Activated CD4-positive, CD25-positive, alpha-beta regulatory T cell (primary cell): ENCODE results near the gene AKAP11.
"Not testable (repeated sequence)": the region's sequence is repeated elsewhere in the genome, so short reads cannot be mapped to it uniquely, and the experiment has no call there.

Experiments used
- DNase-seq, 4 experiments: peaks; one replicate each; lab custom pipeline; 2025; lab: John Stamatoyannopoulos, UW

Gene AKAP11

DNA sequence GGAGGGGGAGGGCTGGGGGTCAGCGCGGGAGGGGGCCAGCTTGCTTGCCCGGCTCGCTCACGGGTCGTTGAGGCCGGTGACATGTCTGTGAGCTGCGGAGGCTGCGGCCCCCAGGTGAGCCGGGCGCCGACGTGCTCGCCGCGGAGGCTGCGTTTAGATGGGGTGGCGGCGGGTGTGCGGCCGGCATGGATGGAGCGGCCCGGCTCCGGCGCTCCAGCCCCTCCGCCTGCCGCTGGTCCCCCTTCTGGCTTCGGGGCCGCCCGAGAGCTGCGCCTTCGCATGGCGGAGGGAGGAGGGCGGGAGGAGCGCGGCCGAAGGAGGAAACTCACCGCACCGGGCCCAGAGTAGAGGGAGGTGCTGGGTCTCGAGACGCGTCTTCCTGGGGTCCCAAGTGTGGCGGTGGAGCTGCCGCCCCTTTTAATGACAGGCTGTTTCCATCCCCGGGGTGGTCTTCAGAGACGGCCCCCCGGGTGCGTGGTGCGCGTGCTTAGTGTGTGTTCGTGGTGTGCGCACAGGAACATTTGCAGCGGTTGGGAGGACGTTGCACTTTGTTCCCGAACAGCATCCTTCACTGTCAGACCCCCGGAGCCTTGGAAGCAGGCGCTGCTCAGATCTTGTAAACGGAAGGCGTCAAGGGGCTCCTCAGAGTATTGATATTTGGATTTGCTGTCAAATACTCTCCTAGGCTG is at the start of gene AKAP11:
Gene AKAP11 (plus strand): TSS at position 38 of the 689 bp plus-strand sequence. CDS start 14,197 bp downstream, outside the sequence.
- DNase-seq: peak in 3 of 4 experiments; percentile 17 to 52 (median 39)

- DNase-seq: no peak
These were observed 48.3 kb upstream of the AKAP11 start for GRCh38 chr13:42223681-42224080.

GRCh38 chr13:42225051-42225450 is 46.9 kb upstream of the AKAP11 start:
- DNase-seq: no peak

- not testable (repeated sequence) for DNase-seq
These were observed 45.2 kb upstream of the AKAP11 start for GRCh38 chr13:42226759-42227158.

DNA sequence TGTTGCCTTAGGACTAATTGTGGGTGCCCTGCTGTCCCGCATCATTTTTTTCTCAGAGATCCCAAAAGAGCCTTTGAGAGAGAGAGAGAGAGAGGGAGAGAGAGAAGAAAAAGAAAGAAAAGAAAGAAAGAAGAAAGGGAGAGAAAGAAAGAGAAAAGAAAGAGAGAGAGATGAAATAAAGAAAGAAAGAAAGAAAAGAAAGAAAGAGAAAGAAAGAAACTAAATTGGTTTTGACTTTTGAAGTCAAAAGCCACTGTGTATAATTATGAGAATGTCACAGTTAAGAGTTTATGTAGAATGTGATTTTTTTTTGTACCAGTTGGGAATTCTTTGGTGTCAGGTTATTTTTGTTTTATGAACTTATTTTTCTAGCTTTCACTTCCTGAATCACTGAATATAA is 43.4 kb upstream of the AKAP11 start:
- DNase-seq: no peak

DNA sequence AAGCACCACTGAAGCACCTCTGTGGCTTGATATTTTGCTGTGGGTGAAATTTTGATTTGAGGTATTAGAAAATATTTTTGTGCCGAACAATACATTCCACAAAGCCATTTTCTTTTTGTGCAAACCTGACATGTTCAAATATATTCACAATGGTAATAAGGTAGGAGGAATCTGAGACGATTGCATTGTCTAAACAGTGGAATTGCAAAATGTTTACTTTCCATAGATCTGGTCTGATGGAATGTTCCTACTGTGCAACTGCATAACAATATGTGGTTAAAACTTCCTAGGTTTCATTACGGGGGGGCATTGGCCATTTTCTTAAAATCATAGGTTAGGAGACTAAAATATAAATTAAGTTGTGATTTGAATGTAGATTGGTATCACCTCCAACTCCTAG is 42.7 kb upstream of the AKAP11 start:
- no peak for DNase-seq

DNA sequence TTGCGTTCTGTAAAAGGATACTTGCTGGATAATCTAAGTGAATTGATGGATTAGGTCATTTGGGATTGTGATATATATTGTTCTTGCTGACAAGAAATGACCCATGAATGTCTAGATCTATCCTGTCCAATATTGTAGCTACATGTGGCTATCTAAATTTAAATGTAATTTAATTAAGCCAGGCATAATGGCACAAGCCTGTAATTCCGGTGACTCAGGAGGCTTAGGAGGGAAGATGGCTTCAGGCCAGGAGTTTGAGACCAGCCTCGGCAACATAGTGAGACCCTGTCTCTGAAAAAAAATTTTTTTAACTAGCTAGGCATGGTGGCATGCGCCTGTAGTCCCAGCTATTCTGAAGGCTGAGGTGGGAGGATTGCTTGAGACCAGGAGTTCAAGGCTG is 39.3 kb upstream of the AKAP11 start:
- no peak for DNase-seq

GRCh38 chr13:42233726-42234125 is 38.2 kb upstream of the AKAP11 start:
- DNase-seq: no peak

DNA sequence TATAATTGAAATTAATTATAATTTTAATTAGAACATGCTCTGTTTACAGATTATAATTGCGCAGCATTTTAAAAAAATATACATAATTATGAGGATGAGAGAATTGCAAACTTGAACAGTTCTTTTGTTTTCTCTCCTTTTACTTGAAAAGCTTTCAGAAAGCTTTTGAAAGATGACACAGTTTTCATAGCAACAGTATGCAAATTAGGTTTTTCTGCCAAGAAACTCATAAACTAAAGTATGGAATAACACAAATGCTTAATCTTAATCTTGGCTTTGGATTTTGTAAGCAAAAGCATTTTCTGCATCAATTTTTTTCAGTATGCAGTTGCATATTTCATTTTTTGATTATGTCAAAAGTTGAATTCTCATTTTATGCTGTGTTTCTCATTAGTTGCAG is 32.8 kb upstream of the AKAP11 start:
- no peak for DNase-seq

DNA sequence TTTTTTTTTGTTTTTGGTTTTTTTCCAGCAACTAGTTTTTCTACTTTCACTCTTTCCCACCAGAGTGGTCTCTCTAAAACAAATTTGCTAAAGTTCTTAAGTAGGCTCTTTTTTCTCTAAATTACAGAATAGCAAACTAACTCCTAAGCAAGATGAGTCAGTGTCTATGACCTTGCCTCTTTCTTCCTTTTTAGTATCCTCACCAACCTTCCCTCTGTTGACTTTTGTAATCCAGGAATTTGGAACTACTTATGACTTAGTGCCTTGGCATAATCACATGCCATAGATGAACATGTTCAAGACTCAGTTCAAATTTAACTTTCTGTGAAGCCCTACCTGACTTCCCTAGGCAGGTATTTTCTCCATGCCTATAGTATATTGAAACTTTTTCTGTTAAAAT is 32.3 kb upstream of the AKAP11 start:
- DNase-seq: no peak

DNA sequence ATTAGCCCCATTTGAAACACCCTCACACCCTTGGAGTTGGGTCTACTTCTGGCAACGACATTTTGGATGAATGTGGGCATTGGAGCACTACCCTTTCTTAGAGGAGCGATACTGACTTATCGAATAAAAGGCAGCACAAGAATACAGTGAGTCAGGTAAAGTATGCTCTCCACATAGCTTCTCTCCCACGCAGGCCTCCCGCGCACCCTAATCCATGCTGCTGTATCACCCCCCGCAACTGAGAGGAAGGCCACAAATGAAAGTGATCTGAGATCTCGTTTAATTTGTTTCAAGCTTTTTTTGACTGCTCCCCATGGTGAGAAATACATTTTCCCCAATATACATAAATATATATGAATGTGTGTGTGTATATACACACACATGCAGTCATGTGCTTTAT is 25.4 kb upstream of the AKAP11 start:
- DNase-seq: no peak

DNA sequence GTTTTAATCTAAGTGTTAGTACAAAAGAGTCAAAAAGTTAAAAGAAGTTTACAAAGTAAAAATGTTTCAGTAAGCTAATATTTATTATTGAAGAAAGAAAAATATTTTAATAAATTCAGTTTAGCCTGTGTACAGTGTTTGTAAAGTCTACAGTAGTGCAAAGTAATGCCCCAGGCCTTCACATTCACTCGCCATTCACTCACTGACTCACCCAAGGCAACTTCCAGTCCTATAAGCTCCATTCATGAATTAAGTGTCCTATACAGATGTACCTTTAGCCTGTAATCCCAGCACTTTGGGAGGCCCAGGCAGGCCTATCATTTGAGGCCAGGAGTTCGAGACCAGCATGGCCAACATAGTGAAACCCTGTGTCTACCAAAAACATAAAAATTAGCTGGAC is 24.1 kb upstream of the AKAP11 start:
- DNase-seq: no peak

DNA sequence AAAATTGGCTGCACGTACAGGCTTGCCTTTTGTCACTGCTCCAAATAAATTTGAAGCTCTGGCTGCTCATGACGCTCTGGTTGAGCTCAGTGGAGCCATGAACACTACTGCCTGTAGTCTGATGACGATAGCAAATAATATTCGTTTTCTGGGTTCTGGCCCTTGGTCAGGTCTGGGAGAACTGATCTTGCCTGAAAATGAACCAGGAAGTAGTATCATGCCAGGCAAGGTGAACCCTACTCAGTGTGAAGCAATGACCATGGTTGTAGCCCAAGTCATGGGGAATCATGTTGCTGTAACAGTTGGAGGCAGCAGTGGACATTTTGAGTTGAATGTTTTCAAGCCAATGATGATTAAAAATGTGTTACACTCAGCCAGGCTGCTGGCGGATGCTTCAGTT is 16.1 kb upstream of the AKAP11 start:
- no peak for DNase-seq

GRCh38 chr13:42258747-42259146 is 13.2 kb upstream of the AKAP11 start:
- no peak for DNase-seq

- DNase-seq: no peak
These were observed 12.4 kb upstream of the AKAP11 start for GRCh38 chr13:42259515-42259914.

- DNase-seq: no peak
These were observed 10.9 kb upstream of the AKAP11 start for GRCh38 chr13:42260903-42261654.

DNA sequence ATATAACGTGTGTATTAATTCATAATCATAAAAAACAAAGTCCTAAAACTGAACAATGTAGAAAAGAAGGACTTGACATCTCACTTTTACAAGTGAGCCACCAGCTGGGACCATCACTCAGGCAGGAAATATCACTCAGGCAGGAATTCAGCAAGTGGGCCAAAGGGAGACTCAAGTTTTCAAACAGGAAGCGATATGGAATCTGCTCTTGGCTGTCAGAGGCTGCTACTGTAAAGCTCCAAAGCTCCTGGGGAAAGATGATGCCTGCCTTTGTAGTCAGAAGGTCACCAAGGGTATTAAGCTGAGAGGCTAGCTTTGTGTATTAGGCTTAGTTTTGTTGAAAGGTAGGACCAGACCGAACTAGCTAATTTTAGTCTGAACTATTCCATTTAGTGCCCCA is 5.5 kb upstream of the AKAP11 start:
- no peak for DNase-seq

- no peak for DNase-seq
These were observed 1.6 kb upstream of the AKAP11 start for GRCh38 chr13:42270160-42270856.

- no peak for DNase-seq
These were observed 1.1 kb upstream of the AKAP11 start for GRCh38 chr13:42270857-42271215.

GRCh38 chr13:42271337-42272114 is 426 bp upstream of the AKAP11 start:
- DNase-seq: peak; percentile 74 to 84 (median 79)

DNA sequence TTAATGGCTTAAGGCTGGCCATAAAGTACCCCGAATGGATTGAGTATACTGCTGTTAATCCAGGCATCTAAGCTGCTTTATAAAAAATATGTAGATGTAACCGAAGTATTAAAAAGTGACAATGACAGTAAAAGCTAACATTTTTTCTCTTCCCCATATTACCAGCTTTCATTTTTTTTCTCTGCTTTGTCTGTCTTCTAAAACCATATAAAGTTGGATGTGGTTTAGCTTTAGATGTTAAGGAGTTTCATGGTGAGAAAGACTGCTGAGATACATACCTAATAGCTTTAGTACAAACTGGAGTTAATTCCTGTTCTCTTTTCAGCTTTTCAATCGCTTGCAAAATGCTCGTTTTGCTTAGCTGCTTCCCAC is 838 bp downstream of the AKAP11 start:
- DNase-seq: no peak

DNA sequence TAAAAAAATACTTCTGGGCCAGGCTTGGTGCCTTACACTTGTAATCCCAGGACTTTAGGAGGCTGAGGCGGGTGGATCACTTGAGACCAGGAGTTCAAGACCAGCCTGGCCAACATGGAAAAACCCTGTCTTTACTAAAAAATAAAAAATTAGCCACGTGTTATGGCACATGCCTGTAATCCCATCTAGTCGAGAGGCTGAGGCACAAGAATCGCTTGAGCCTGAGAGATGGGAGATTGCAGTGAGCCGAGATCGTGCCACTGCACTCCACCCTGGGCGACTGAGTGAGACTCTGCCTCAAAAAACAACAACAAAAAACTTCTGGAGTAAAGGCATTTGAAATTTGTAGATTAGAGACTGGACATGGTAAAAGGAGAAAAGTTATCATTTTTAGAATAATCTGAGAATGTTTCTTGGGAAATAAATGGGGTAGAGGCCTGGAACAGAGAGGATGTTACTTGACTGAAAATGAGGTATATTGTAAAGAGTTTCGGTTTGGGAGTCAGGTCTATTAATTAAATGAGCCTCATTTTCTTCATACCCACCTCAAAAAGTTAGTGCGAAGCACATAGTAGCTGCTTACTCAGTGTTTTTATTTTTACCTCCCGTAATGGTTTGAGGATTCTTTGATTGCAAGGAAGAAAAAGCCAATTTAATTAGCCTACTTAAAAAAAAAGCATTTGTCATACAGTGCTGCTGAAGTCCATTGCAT is 2.6 kb downstream of the AKAP11 start:
- no peak for DNase-seq
